LNCAP (cell line): ENCODE data around the gene CAD.

Source experiments
- TF ChIP-seq, protein P1 (sequence below): fragments of 450-650 bp; IDR thresholded peaks from 2 replicates; pipeline ENCODE4 v1.5.1; 2017; ENCODE audit warnings: mild to moderate bottlenecking

Gene CAD

DNA sequence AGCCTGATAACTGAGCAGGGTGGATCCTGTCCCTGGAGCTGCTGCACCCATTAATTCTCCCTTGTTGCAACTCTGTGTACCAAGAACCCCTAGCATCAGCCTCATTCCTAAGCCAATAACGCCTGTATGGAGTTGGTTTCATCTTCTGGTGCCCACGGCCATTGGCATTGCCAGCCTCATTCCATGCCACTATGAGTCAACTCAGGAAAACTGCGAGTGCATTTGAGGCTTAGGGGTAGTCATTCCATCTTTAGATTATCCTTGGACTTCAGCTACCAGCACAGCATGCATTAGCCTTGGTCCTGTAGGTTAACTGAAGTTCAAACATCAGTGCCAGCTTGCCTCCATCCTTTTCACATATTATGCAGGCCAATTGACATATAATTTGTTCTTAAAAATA lies 63.7 kb downstream of the CAD start:
- TF ChIP-seq, protein P1, sequence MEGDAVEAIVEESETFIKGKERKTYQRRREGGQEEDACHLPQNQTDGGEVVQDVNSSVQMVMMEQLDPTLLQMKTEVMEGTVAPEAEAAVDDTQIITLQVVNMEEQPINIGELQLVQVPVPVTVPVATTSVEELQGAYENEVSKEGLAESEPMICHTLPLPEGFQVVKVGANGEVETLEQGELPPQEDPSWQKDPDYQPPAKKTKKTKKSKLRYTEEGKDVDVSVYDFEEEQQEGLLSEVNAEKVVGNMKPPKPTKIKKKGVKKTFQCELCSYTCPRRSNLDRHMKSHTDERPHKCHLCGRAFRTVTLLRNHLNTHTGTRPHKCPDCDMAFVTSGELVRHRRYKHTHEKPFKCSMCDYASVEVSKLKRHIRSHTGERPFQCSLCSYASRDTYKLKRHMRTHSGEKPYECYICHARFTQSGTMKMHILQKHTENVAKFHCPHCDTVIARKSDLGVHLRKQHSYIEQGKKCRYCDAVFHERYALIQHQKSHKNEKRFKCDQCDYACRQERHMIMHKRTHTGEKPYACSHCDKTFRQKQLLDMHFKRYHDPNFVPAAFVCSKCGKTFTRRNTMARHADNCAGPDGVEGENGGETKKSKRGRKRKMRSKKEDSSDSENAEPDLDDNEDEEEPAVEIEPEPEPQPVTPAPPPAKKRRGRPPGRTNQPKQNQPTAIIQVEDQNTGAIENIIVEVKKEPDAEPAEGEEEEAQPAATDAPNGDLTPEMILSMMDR, result no peak

DNA sequence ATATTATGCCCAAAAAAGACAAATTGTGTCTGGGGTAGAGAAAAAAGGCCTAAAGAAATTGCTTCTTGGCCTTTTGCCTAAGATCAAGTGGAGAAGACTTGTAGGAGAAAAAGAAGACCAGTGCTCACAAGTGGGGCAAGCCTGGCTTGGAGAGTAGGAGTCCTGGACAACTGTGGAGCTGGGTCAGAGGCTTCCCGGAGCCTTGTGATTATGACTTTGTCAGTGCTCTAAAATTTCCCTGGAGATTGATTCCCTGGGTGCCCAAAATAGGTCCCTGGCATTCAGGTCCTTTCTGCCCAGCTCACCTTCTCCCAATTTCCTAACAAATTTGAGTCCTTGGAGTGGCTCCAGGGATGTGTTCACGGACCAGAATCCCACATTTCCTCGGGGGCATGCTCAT lies 64.3 kb downstream of the CAD start:
- TF ChIP-seq, protein P1, result no peak

DNA sequence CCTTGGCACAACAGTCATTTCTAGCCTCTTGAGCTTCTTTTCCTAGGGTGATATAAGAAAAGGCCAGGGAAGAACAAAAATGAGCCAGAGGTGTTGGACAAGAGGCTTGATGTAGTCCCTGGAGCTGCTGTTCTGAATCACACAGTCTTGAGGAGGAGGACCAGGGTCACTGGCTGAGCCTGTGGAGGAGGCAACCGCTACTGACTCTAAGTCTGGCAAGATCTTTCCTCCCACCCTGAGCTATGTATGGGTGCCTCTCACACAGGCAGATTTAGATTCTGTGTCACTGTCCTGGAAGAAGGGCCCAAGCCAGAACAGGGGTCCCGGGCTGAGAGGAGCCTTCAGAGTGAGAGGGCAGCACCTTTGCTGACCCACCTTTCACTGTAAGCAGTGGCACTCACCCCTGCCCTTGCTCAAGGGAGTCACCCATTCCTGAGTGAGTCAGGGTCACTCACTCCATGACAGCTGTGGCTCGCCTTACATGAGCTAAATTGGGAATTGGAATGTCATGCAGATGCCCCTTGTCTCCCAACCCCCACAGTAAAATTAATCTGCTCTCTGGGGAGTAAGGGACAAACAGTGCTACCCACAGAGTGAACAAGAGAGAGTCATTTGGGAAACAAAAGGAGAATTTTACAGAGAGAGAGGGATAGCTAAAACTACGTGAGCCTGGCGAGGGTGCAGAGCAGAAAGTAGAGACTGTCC lies 64.8 kb downstream of the CAD start, which contains the start of gene TRIM54:
TRIM54 (plus strand) TSS at position 575 of the 705 bp plus-strand sequence. CDS start 303 bp downstream, outside the sequence.
- TF ChIP-seq, protein P1, result no peak

DNA sequence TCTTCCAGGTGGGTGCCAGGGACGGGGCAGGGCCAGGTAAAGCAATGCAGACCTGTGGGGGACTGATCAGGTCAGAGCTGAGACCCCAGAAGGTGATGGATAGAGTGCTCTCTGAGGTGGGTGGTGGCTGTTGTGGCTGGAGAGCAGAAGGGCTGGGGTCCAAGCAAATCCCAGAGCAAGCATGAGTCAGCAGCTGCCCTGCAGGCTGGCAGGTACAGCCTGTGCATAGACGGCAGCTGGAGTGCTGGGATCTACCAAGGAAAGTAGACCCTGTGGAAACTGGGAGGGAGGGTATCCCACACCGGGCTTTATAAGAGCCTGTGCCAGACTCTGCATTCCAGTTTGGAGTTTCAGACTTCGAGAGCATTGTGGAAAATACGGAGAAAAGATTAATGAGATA lies 65.7 kb downstream of the CAD start:
- TF ChIP-seq, protein P1, result no peak

DNA sequence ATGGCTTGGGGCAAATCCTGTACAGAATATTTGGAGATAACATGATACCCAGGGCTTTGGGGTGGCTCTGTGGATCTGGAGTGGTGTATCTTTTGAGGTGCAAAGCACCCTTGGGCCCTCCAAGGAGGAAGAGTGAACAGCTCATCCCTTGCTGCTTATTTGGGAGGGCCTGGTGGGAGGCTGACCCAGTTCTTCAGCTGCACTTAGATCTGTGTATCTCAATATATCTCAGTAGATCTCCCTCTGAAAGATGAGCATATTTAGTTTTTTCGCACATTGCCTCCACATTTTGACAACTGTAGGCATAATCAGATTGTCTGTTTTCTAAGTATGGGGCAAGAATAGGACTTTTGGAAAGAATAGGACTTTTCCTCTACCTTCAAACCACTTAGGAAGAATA lies 67.8 kb downstream of the CAD start:
- TF ChIP-seq, protein P1, result no peak

DNA sequence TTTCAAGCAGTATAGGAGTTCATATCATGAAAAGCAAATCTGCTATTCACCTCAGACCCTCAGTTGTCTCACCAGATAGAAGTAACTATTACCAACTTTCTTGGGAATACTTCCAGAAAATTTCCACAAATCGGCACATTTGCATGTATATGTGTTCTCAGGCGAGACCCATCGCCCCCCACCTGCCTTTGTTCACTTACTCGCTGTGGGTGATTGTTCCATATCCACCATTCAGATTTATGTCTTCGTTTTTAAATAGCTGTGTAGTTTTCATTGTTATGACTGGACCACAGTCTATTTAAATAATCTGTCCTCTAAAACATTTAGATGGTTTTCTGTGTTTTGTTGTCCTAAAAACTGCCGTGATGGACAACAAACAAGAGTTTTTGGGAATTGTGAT lies 68.3 kb downstream of the CAD start:
- TF ChIP-seq, protein P1, result no peak

DNA sequence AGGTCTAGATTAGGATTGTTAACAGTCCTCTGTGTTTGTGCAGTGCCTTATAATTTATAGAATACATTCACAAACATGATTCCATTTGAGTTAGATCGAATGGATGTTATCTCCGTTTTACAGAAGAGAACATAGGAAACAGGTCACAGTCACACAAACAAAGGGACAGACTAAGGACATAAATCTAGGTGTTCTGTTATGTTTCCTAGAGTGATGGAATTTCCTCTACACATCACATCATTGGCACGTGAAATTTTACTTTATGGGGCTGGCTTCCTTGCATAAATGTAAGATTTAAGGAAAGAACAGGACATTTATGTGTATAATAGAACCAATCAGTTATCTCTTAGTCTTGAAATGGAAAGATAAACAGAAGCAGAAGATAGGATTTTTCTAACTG lies 71.4 kb downstream of the CAD start:
- TF ChIP-seq, protein P1, result no peak

DNA sequence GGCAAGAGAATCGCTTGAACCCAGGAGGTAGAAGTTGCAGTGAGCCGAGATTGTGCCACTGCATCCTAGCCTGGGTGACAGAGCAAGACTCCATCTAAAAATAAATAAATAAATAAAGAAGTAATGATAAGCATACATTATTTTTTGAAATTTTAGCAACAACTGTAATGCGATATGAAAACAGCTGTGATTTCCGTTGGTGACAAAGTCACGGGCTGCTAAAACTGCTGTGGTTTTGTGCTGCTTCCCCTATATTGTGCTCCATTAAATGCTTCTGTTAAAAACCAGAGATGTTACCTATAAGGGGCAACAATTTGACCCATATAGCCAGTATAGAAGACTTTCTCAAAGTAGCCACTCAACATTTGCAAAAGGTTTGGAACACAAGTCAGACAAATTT lies 73.4 kb downstream of the CAD start:
- TF ChIP-seq, protein P1, result no peak
